Smooth muscle cell (in vitro differentiated cells): ENCODE data around the gene MYO1H. TPM values are rescaled to one million over a fixed set of nuclear protein-coding genes. Genes with fewer than 3 reads are reported as not detected.

Experiments
- DNase-seq: peaks from one replicate; lab custom pipeline; 2025; ENCODE audit not compliant: unreplicated experiment; lab: John Stamatoyannopoulos, UW
- H2AFZ ChIP-seq: fragments of 200-600 bp; sonication (generic); 2 replicates; pipeline ENCODE4 v1.6.0; 2016; ENCODE audit warnings: antibody characterized with exemption, low read depth, mild to moderate bottlenecking
- H3F3A ChIP-seq: fragments of 200-600 bp; sonication (generic); 2 replicates; pipeline ENCODE4 v1.6.0; 2017; ENCODE audit warnings: antibody characterized with exemption, low read depth
- H3K27ac ChIP-seq: fragments of 200-600 bp; sonication (generic); 2 replicates; pipeline ENCODE4 v1.5.1; 2016; ENCODE audit warnings: low read depth, mild to moderate bottlenecking
- H3K27me3 ChIP-seq: fragments of 200-600 bp; sonication (generic); 2 replicates; pipeline ENCODE4 v1.6.1; 2016; ENCODE audit warnings: low read depth, mild to moderate bottlenecking
- H3K36me3 ChIP-seq: fragments of 200-600 bp; sonication (generic); 2 replicates; pipeline ENCODE4 v1.5.1; 2016; ENCODE audit warnings: low read depth
- H3K4me1 ChIP-seq: fragments of 200-600 bp; sonication (generic); 2 replicates; pipeline ENCODE4 v1.5.1; 2016; ENCODE audit warnings: low read depth
- H3K4me2 ChIP-seq: fragments of 200-600 bp; sonication (generic); 2 replicates; pipeline ENCODE4 v1.6.0; 2016; ENCODE audit warnings: mild to moderate bottlenecking
- H3K4me3 ChIP-seq: fragments of 200-600 bp; sonication (generic); 2 replicates; pipeline ENCODE4 v1.5.1; 2016; ENCODE audit warnings: mild to moderate bottlenecking
- H3K79me2 ChIP-seq: fragments of 200-600 bp; sonication (generic); 2 replicates; pipeline ENCODE4 v1.6.0; 2016; ENCODE audit warnings: low read depth, mild to moderate bottlenecking
- H3K9ac ChIP-seq: fragments of 200-600 bp; sonication (generic); 2 replicates; pipeline ENCODE4 v1.6.0; 2016; ENCODE audit warnings: low read depth
- H3K9me3 ChIP-seq: fragments of 200-600 bp; sonication (generic); replicated peaks from 2 replicates; pipeline ENCODE4 v1.5.1; 2016; ENCODE audit warnings: low read depth
- H4K20me1 ChIP-seq: fragments of 200-600 bp; sonication (generic); 2 replicates; pipeline ENCODE4 v1.6.0; 2016; ENCODE audit warnings: low read depth
- WGBS: methylation state at CpG from one replicate; pipeline ENCODE4 v1.1.7; 2016; ENCODE audit warnings: low lambda C conversion rate; 5-methylcytosine and 5-hydroxymethylcytosine counted together
- polyA plus RNA-seq: library from polyadenylated mRNA; unstranded; fragments of >200 nt; fragmentation: Nextera tagmentation; extraction: Ambion mirVana; gene quantifications from 2 replicates; pipeline ENCODE4 v1.2.1, GENCODE V29; 2016
- total RNA-seq: library from RNA; depleted of rRNA; stranded (reverse); fragments of >200 nt; gene quantifications from 2 replicates; pipeline ENCODE4 v1.2.3, GENCODE V29; 2014
- TF ChIP-seq, protein P1 (sequence below): fragments of 200-600 bp; sonication (generic); IDR thresholded peaks from 2 replicates; pipeline ENCODE4 v1.5.1; 2017; ENCODE audit warnings: borderline replicate concordance, mild to moderate bottlenecking, antibody characterized with exemption; ENCODE audit not compliant: insufficient read depth, poor library complexity, severe bottlenecking

Gene MYO1H
- total and polyA plus RNA-seq, 2 experiments from 2014 or later = 0.03 to 2.3 TPM

GRCh38 chr12:109491671-109492070 lies 144.0 kb downstream of the MYO1H start:
- Histone ChIP-seq H2AFZ (no peak overlapping the region), H3K79me2 (no peaks in the 10 kb centered on the region), H3K27ac (no peak overlapping the region), H3K4me2 (no peak overlapping the region), H3F3A (no peaks in the 10 kb centered on the region), H3K9me3 (no peaks in the 10 kb centered on the region), H3K27me3 (no peaks in the 10 kb centered on the region), H3K4me1 (no peaks in the 10 kb centered on the region), H4K20me1 (no peaks in the 10 kb centered on the region), H3K9ac (no peak overlapping the region), H3K4me3 (no peak overlapping the region), H3K36me3 (peaks cover 31% of the 10 kb centered on the region)
- no peak for DNase-seq
- TF ChIP-seq, protein P1, sequence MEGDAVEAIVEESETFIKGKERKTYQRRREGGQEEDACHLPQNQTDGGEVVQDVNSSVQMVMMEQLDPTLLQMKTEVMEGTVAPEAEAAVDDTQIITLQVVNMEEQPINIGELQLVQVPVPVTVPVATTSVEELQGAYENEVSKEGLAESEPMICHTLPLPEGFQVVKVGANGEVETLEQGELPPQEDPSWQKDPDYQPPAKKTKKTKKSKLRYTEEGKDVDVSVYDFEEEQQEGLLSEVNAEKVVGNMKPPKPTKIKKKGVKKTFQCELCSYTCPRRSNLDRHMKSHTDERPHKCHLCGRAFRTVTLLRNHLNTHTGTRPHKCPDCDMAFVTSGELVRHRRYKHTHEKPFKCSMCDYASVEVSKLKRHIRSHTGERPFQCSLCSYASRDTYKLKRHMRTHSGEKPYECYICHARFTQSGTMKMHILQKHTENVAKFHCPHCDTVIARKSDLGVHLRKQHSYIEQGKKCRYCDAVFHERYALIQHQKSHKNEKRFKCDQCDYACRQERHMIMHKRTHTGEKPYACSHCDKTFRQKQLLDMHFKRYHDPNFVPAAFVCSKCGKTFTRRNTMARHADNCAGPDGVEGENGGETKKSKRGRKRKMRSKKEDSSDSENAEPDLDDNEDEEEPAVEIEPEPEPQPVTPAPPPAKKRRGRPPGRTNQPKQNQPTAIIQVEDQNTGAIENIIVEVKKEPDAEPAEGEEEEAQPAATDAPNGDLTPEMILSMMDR = no peak
- WGBS = 96% methylated on average over 4 of the region's 4 CpGs

DNA sequence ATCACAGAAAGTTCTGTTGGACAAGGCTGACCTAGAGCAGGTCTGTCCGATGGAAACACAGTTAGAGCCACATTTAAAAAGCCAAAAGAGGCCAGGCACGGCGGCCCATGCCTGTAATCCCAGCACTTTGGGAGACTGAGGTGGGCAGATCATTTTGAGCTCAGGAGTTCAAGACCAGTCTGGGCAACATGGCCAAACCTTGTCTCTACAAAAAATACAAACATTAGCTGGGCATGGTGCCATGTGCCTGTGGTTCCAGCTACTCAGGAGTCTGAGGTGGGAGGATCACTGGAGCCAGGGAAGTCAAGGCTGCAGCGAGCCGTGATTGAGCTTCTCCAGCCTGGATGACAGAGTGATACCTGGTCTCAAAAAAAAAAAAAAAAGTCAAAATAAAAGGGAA lies 144.7 kb downstream of the MYO1H start:
- H3K27ac ChIP-seq = no peak overlapping the region
- TF ChIP-seq, protein P1 = no peak
- no peaks in the 10 kb centered on the region for H3K9me3 ChIP-seq
- H2AFZ ChIP-seq = no peak overlapping the region
- no peak overlapping the region for H3K9ac ChIP-seq
- DNase-seq = no peak
- H3K27me3 ChIP-seq = no peaks in the 10 kb centered on the region
- 90% methylated on average over 5 of the region's 5 CpGs for WGBS
- no peaks in the 10 kb centered on the region for H3K4me1 ChIP-seq
- no peak overlapping the region for H3K4me2 ChIP-seq
- no peaks in the 10 kb centered on the region for H3F3A ChIP-seq
- H3K79me2 ChIP-seq = no peaks in the 10 kb centered on the region
- H3K4me3 ChIP-seq = no peak overlapping the region
- no peaks in the 10 kb centered on the region for H4K20me1 ChIP-seq
- peaks cover 27% of the 10 kb centered on the region for H3K36me3 ChIP-seq

- no peaks in the 10 kb centered on the region for H3K79me2 ChIP-seq
- TF ChIP-seq, protein P1 = no peak
- no peaks in the 10 kb centered on the region for H3K4me1 ChIP-seq
- no peak overlapping the region for H2AFZ ChIP-seq
- H4K20me1 ChIP-seq = no peaks in the 10 kb centered on the region
- no peaks in the 10 kb centered on the region for H3K27me3 ChIP-seq
- H3K4me2 ChIP-seq = no peak overlapping the region
- no peaks in the 10 kb centered on the region for H3F3A ChIP-seq
- H3K4me3 ChIP-seq = no peak overlapping the region
- H3K9ac ChIP-seq = no peak overlapping the region
- DNase-seq = no peak
- H3K9me3 ChIP-seq = no peaks in the 10 kb centered on the region
- H3K36me3 ChIP-seq = peaks cover 19% of the 10 kb centered on the region
- H3K27ac ChIP-seq = no peak overlapping the region
Measured at GRCh38 chr12:109493090-109493489, 145.4 kb downstream of the MYO1H start.

- Histone ChIP-seq H3K4me2 (no peak overlapping the region), H3K9me3 (no peaks in the 10 kb centered on the region), H3K36me3 (peaks cover 19% of the 10 kb centered on the region), H2AFZ (no peak overlapping the region), H3K27ac (no peak overlapping the region), H3F3A (no peaks in the 10 kb centered on the region), H3K79me2 (no peaks in the 10 kb centered on the region), H3K27me3 (no peaks in the 10 kb centered on the region), H3K4me3 (no peak overlapping the region), H3K9ac (no peak overlapping the region), H3K4me1 (no peaks in the 10 kb centered on the region), H4K20me1 (no peaks in the 10 kb centered on the region)
- TF ChIP-seq, protein P1 = no peak
- WGBS = 100% methylated on average over 1 of the region's 1 CpG
- no peak for DNase-seq
Measured at GRCh38 chr12:109493938-109494337, 146.2 kb downstream of the MYO1H start.
